ENCODE data around the gene CARMIL3. TPM values are rescaled to one million over a fixed set of nuclear protein-coding genes. Genes with fewer than 3 reads are reported as not detected.
A peak's percentile ranks its signal among the peaks of the same experiment; 100 is the strongest.

CARMIL3 gene
- total and polyA plus RNA-seq, 2 experiments from 2014 or later, result 3.7 to 11.8 TPM

DNA sequence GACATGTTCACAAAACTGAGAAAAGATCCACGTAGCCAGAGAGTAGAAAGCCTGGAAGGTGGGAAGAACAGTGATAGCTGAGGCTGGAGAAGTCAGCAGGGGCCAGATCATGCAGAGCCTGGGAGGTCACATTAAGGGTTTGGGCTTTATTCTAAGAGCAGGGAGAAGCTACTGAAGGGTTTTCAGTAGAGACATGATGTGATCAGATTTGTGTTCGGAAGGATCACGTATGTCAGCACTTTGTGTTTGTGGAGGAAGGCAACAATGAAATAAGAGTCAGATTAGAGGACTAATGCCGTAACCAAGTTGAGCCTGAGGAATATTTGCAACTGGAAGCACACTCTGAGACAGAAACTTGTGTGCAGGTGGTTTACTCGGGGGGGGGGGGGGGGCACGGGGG, 38.1 kb downstream of the CARMIL3 start:
- TF ChIP-seq, protein P1, sequence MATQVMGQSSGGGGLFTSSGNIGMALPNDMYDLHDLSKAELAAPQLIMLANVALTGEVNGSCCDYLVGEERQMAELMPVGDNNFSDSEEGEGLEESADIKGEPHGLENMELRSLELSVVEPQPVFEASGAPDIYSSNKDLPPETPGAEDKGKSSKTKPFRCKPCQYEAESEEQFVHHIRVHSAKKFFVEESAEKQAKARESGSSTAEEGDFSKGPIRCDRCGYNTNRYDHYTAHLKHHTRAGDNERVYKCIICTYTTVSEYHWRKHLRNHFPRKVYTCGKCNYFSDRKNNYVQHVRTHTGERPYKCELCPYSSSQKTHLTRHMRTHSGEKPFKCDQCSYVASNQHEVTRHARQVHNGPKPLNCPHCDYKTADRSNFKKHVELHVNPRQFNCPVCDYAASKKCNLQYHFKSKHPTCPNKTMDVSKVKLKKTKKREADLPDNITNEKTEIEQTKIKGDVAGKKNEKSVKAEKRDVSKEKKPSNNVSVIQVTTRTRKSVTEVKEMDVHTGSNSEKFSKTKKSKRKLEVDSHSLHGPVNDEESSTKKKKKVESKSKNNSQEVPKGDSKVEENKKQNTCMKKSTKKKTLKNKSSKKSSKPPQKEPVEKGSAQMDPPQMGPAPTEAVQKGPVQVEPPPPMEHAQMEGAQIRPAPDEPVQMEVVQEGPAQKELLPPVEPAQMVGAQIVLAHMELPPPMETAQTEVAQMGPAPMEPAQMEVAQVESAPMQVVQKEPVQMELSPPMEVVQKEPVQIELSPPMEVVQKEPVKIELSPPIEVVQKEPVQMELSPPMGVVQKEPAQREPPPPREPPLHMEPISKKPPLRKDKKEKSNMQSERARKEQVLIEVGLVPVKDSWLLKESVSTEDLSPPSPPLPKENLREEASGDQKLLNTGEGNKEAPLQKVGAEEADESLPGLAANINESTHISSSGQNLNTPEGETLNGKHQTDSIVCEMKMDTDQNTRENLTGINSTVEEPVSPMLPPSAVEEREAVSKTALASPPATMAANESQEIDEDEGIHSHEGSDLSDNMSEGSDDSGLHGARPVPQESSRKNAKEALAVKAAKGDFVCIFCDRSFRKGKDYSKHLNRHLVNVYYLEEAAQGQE (IDR thresholded peaks at IDR 0.05; ENCODE audit: unreplicated experiment), result no peak
- TF ChIP-seq STAT1 (IDR thresholded peaks at IDR 0.05; ENCODE audit: unreplicated experiment) (no peak), EZH2 (IDR thresholded peaks at IDR 0.05; ENCODE audit: low read depth, unreplicated experiment) (no peak), POLR2AphosphoS5 (IDR thresholded peaks at IDR 0.05; ENCODE audit: low read depth) (no peak), JUNB (IDR thresholded peaks at IDR 0.05; ENCODE audit: unreplicated experiment) (no peak), CREB1 (CRISPR knock-in tag; IDR thresholded peaks at IDR 0.05; ENCODE audit: low read depth) (no peak), ZNF114 (CRISPR knock-in tag; IDR thresholded peaks at IDR 0.05) (no peak)
- no peak overlapping the region for H3K27ac ChIP-seq (ENCODE audit: low read depth)
- H3K27me3 ChIP-seq (ENCODE audit: insufficient read depth), result no peaks in the 10 kb centered on the region
- H3K4me2 ChIP-seq, result no peak overlapping the region
- H3K9me2 ChIP-seq (ENCODE audit: insufficient read depth), result peaks cover 8% of the 10 kb centered on the region
- peaks cover 6% of the 10 kb centered on the region for H3K79me2 ChIP-seq (replicated peaks; ENCODE audit: insufficient read depth)
- ATAC-seq (no peak), DNase-seq (ENCODE audit: low spot score) (no peak)
- H3K27ac Mint-ChIP-seq, result no peak overlapping the region
- H3K36me3 ChIP-seq (ENCODE audit: insufficient read depth), result no peaks in the 10 kb centered on the region
- H3F3A ChIP-seq (replicated peaks; ENCODE audit: low read depth), result peaks cover 10% of the 10 kb centered on the region
- H3K4me1 Mint-ChIP-seq, result peaks cover 26% of the 10 kb centered on the region
- H3K4me3 Mint-ChIP-seq, result no peak overlapping the region
- no peaks in the 10 kb centered on the region for H4K20me1 ChIP-seq (replicated peaks; ENCODE audit: insufficient read depth)
- H3K36me3 Mint-ChIP-seq (ENCODE audit: low read depth), result peaks cover 12% of the 10 kb centered on the region
- no peak overlapping the region for H3K4me3 ChIP-seq
- peaks cover 3% of the 10 kb centered on the region; the same call in 2 of the 3 replicates for H3K9me3 Mint-ChIP-seq
- H3K27me3 Mint-ChIP-seq (ENCODE audit: insufficient read depth, low read depth, poor library complexity), result peaks cover 22% of the 10 kb centered on the region
- peaks cover 10% of the 10 kb centered on the region for H3K4me1 ChIP-seq (ENCODE audit: insufficient read depth)
- H2AFZ ChIP-seq, result no peak overlapping the region

DNA sequence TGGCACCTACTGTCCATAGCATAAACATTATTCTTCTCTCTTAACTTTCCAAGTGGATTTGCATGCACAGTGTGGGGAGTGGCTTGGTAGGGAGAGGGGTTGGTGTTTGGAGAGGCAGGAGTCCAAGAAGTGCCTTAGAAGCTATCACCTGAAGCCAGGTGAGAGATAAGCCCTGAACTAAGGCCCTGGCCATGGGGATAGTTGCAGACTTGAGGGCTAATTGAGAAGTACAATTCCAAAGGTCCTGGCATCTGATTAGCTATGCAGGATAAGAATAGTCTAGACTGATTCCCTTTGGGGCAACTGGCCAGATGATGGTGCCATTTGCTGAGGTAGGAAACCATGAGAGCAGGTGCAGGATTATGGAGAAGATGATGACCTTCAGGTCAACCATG, 40.3 kb downstream of the CARMIL3 start:
- no peaks in the 10 kb centered on the region for H3K36me3 ChIP-seq (ENCODE audit: insufficient read depth)
- H3K36me3 Mint-ChIP-seq (ENCODE audit: low read depth), result peaks cover 31% of the 10 kb centered on the region
- H3K4me1 Mint-ChIP-seq, result peaks cover 38% of the 10 kb centered on the region
- no peaks in the 10 kb centered on the region for H4K20me1 ChIP-seq (replicated peaks; ENCODE audit: insufficient read depth)
- ATAC-seq (no peak), DNase-seq (ENCODE audit: low spot score) (no peak)
- H3K4me1 ChIP-seq (ENCODE audit: insufficient read depth), result peaks cover 18% of the 10 kb centered on the region
- peaks cover 15% of the 10 kb centered on the region for H3F3A ChIP-seq (replicated peaks; ENCODE audit: low read depth)
- H3K4me3 ChIP-seq, result no peak overlapping the region
- H3K27ac Mint-ChIP-seq, result peak overlapping the region; percentile 100; the same call in 1 of the 2 replicates
- no peak overlapping the region for H2AFZ ChIP-seq
- no peak overlapping the region for H3K4me2 ChIP-seq
- H3K9me3 Mint-ChIP-seq, result peaks cover 3% of the 10 kb centered on the region; the same call in 2 of the 3 replicates
- H3K79me2 ChIP-seq (replicated peaks; ENCODE audit: insufficient read depth), result peaks cover 22% of the 10 kb centered on the region
- H3K27me3 Mint-ChIP-seq (ENCODE audit: insufficient read depth, low read depth, poor library complexity), result peaks cover 24% of the 10 kb centered on the region
- H3K27me3 ChIP-seq (ENCODE audit: insufficient read depth), result no peaks in the 10 kb centered on the region
- no peak overlapping the region for H3K27ac ChIP-seq (ENCODE audit: low read depth)
- peaks cover 8% of the 10 kb centered on the region for H3K9me2 ChIP-seq (ENCODE audit: insufficient read depth)
- no peak overlapping the region; the same call in 2 of the 3 replicates for H3K4me3 Mint-ChIP-seq
- TF ChIP-seq ZNF114 (CRISPR knock-in tag; IDR thresholded peaks at IDR 0.05) (no peak), POLR2AphosphoS5 (IDR thresholded peaks at IDR 0.05; ENCODE audit: low read depth) (no peak), EZH2 (IDR thresholded peaks at IDR 0.05; ENCODE audit: low read depth, unreplicated experiment) (no peak), STAT1 (IDR thresholded peaks at IDR 0.05; ENCODE audit: unreplicated experiment) (no peak), CTCF (conservative IDR thresholded peaks at IDR 0.05; ENCODE audit: low read depth in 2 of 2) (no peak), EZH2phosphoT487 (IDR thresholded peaks at IDR 0.05; ENCODE audit: unreplicated experiment) (no peak), JUNB (IDR thresholded peaks at IDR 0.05; ENCODE audit: unreplicated experiment) (no peak), NANOG (IDR thresholded peaks at IDR 0.05; ENCODE audit: borderline replicate concordance) (no peak), ZNF331 (CRISPR knock-in tag; IDR thresholded peaks at IDR 0.05; ENCODE audit: low read depth) (no peak)
- TF ChIP-seq, protein P1 (IDR thresholded peaks at IDR 0.05; ENCODE audit: unreplicated experiment), result no peak
- TF ChIP-seq, protein P2, sequence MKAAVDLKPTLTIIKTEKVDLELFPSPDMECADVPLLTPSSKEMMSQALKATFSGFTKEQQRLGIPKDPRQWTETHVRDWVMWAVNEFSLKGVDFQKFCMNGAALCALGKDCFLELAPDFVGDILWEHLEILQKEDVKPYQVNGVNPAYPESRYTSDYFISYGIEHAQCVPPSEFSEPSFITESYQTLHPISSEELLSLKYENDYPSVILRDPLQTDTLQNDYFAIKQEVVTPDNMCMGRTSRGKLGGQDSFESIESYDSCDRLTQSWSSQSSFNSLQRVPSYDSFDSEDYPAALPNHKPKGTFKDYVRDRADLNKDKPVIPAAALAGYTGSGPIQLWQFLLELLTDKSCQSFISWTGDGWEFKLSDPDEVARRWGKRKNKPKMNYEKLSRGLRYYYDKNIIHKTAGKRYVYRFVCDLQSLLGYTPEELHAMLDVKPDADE (IDR thresholded peaks at IDR 0.05), result no peak
